Measurements from ENCODE around the gene CLDN3. TPM values are rescaled to one million over a fixed set of nuclear protein-coding genes. Genes with fewer than 3 reads are reported as not detected.
A peak's percentile ranks its signal among the peaks of the same experiment; 100 is the strongest.

Gene CLDN3
- total and polyA plus RNA-seq, 9 donors = 0.30 to 253 (median 7.8) TPM; not detected in 3

GRCh38 chr7:73749931-73750776, 19.9 kb downstream of the CLDN3 start:
- intact Hi-C loops (cut with DNase I) = loop anchor here in 1 of 4 donors (10.0 kb wide), 1 partner anchor 105 kb away; no protein-coding TSS in a partner anchor
- TF ChIP-seq EP300 (IDR thresholded peaks at IDR 0.05) (no peak), POLR2A (IDR thresholded peaks at IDR 0.05) (no peak), CTCF (IDR thresholded peaks at IDR 0.05) (no peak)
- no peak for DNase-seq
- Histone ChIP-seq H3K9me3 (no peaks in the 10 kb centered on the region), H3K36me3 (no peaks in the 10 kb centered on the region), H3K4me3 (no peak overlapping the region), H3K27ac (no peak overlapping the region), H3K4me1 (ENCODE audit: insufficient read depth) (no peaks in the 10 kb centered on the region), H3K27me3 (no peaks in the 10 kb centered on the region)
- WGBS, 3 donors = 59 to 72% (median 63%) methylated on average over 16 of the region's 16 CpGs

GRCh38 chr7:73746378-73746777, 23.7 kb downstream of the CLDN3 start:
- WGBS, 3 donors = 58 to 65% (median 59%) methylated on average over 4 of the region's 4 CpGs
- Histone ChIP-seq H3K27me3 (no peaks in the 10 kb centered on the region), H3K36me3 (no peaks in the 10 kb centered on the region), H3K9me3 (no peaks in the 10 kb centered on the region), H3K4me3 (no peak overlapping the region), H3K27ac (no peak overlapping the region), H3K4me1 (ENCODE audit: insufficient read depth) (no peaks in the 10 kb centered on the region)
- DNase-seq = no peak
- TF ChIP-seq EP300 (IDR thresholded peaks at IDR 0.05) (no peak), POLR2A (IDR thresholded peaks at IDR 0.05) (no peak), CTCF (IDR thresholded peaks at IDR 0.05) (no peak)
- intact Hi-C loops (cut with DNase I) = loop anchor here in 1 of 4 donors (10.0 kb wide), 1 partner anchor 108 kb away; no protein-coding TSS in a partner anchor

- H3K27ac ChIP-seq = no peak overlapping the region
- H3K36me3 ChIP-seq = no peaks in the 10 kb centered on the region
- H3K27me3 ChIP-seq = no peaks in the 10 kb centered on the region
- WGBS, 3 donors = 33 to 39% (median 37%) methylated on average over 33 to 35 of the region's 35 CpGs
- H3K4me3 ChIP-seq = no peak overlapping the region
- peaks cover under 1% of the 10 kb centered on the region for H3K4me1 ChIP-seq (ENCODE audit: insufficient read depth)
- no peaks in the 10 kb centered on the region for H3K9me3 ChIP-seq
- TF ChIP-seq EP300 (IDR thresholded peaks at IDR 0.05) (no peak), CTCF (IDR thresholded peaks at IDR 0.05) (no peak), POLR2A (IDR thresholded peaks at IDR 0.05) (no peak)
- intact Hi-C loops (cut with DNase I) = loop anchor here in 1 of 4 donors (10.0 kb wide), 1 partner anchor 112 kb away; no protein-coding TSS in a partner anchor
- DNase-seq = peak in 4 of 5 donors; percentile 33 to 54 (median 44)
Measured at GRCh38 chr7:73742753-73743641, 27.1 kb downstream of the CLDN3 start.

- H3K4me3 ChIP-seq = no peak overlapping the region
- no peaks in the 10 kb centered on the region for H3K36me3 ChIP-seq
- no peak overlapping the region for H3K27ac ChIP-seq
- TF ChIP-seq CTCF (IDR thresholded peaks at IDR 0.05) (no peak), POLR2A (IDR thresholded peaks at IDR 0.05) (no peak), EP300 (IDR thresholded peaks at IDR 0.05) (no peak)
- H3K27me3 ChIP-seq = no peaks in the 10 kb centered on the region
- intact Hi-C loops (cut with DNase I) = loop anchor here in 1 of 4 donors (10.0 kb wide), 1 partner anchor 112 kb away; no protein-coding TSS in a partner anchor
- WGBS, 3 donors = 43 to 54% (median 44%) methylated on average over 7 of the region's 7 CpGs
- peaks cover 6% of the 10 kb centered on the region for H3K4me1 ChIP-seq (ENCODE audit: insufficient read depth)
- H3K9me3 ChIP-seq = no peaks in the 10 kb centered on the region
- DNase-seq = peak in 1 of 5 donors; percentile 17
Measured at GRCh38 chr7:73742338-73742752, 27.7 kb downstream of the CLDN3 start.

All from ovary (tissue), 9 donors.